Measurements from ENCODE around the gene MYADML2. TPM values are rescaled to one million over a fixed set of nuclear protein-coding genes. Genes with fewer than 3 reads are reported as not detected.
"Not testable (repeated sequence)": the region's sequence is repeated elsewhere in the genome, so short reads cannot be mapped to it uniquely, and the experiment has no call there.

MYADML2 gene
- total RNA-seq, 1 experiment from 2014 or later = 0.46 TPM

GRCh38 chr17:81954131-81955057 is 7.4 kb upstream of the MYADML2 start (continued):
- TF ChIP-seq PREB (CRISPR knock-in tag; IDR thresholded peaks at IDR 0.05; ENCODE audit: borderline replicate concordance) (no peak), ZNF138 (CRISPR knock-in tag; conservative IDR thresholded peaks at IDR 0.05) (no peak), ZNF317 (CRISPR knock-in tag; IDR thresholded peaks at IDR 0.05; ENCODE audit: borderline replicate concordance, low read depth) (no peak), GTF2I (CRISPR knock-in tag; conservative IDR thresholded peaks at IDR 0.05) (no peak)

DNA sequence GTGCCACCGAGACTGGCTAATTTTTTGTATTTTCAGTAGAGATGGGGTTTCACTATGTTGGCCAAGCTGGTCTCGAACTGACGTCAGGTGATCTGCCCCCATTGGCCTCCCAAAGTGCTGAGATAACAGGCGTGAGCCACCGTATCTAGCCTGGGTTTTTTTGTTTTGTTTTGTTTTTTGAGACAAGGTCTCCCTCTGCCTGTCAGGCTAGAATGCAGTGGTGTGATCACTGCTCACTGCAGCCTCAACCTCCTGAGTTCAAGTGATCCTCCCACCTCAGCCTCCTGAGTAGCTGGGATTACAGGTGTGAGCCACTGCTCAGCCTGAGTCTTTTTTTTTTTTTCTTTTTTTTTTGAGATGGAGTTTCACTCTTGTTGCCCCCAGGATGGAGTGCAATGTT is 6.4 kb upstream of the MYADML2 start:
- H3K4me3 Mint-ChIP-seq; H3K4me1 Mint-ChIP-seq; DNase-seq (ENCODE audit: low spot score); H3K9me3 Mint-ChIP-seq; H3K36me3 Mint-ChIP-seq; H3K27ac Mint-ChIP-seq; ATAC-seq; POLR2A ChIA-PET: not testable (repeated sequence)
- CTCF ChIA-PET = interaction anchor here (0.7 to 2.4 kb wide), 2 partner anchors 9 to 292 kb away, joined by 3 to 6 read pairs; no protein-coding TSS in a partner anchor
- H3K27me3 Mint-ChIP-seq (ENCODE audit: low read depth) = peaks cover 20% of the 10 kb centered on the region

GRCh38 chr17:81952792-81953228 is 5.8 kb upstream of the MYADML2 start:
- H3K4me1 Mint-ChIP-seq = no peaks in the 10 kb centered on the region
- H3K4me3 Mint-ChIP-seq = no peak overlapping the region
- no peaks in the 10 kb centered on the region for H3K36me3 Mint-ChIP-seq
- no peaks in the 10 kb centered on the region for H3K9me3 Mint-ChIP-seq
- TF ChIP-seq FOXK1 (CRISPR knock-in tag; IDR thresholded peaks at IDR 0.05) (no peak), ZNF671 (CRISPR knock-in tag; IDR thresholded peaks at IDR 0.05) (no peak), ESRRA (CRISPR knock-in tag; IDR thresholded peaks at IDR 0.05; ENCODE audit: borderline replicate concordance) (no peak), E2F4 (CRISPR knock-in tag; IDR thresholded peaks at IDR 0.05; ENCODE audit: borderline replicate concordance, low read depth) (no peak), CTCF (IDR thresholded peaks at IDR 0.05) (no peak), ATF6 (CRISPR knock-in tag; IDR thresholded peaks at IDR 0.05) (no peak), EMX1 (CRISPR knock-in tag; IDR thresholded peaks at IDR 0.05) (no peak), JUN (CRISPR knock-in tag; IDR thresholded peaks at IDR 0.05) (no peak)
- DNase-seq (ENCODE audit: low spot score) (no peak), ATAC-seq (no peak; the same call in 1 of the 2 replicates)
- no peak overlapping the region for H3K27ac Mint-ChIP-seq
- ChIA-PET POLR2A (no interaction called here), CTCF (interaction anchor here (1.2 to 2.4 kb wide), 2 partner anchors 8 to 15 kb away, joined by 3 to 6 read pairs; no protein-coding TSS in a partner anchor)
- peaks cover 13% of the 10 kb centered on the region for H3K27me3 Mint-ChIP-seq (ENCODE audit: low read depth)
